HG03442 (cell line): ENCODE results near the gene HDGFL2.

ENCODE experiments used
- ATAC-seq: cut with Tn5 transposase; IDR thresholded peaks from one replicate; pipeline ENCODE4 v1.9.1; 2021; ENCODE audit warnings: mild to moderate bottlenecking, moderate library complexity; ENCODE audit not compliant: unreplicated experiment

The HDGFL2 gene

DNA sequence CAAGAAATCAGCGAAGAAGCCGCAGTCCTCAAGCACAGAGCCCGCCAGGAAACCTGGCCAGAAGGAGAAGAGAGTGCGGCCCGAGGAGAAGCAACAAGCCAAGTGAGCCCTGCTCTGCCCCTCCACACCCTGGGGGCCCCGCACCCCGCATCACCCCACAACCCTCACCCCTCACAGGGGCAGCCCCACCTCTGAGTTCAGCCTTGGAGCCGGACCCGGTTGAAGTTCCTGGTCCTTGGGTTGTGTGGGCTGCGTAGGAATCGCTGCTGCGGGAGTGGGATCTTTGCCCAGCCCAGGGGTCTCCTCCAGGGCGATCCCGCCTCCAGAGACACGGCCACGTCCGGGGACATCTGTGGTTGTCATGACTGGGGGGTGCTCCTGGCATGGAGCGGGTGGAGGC, 24.2 kb downstream of the HDGFL2 start:
- ATAC-seq = no peak

DNA sequence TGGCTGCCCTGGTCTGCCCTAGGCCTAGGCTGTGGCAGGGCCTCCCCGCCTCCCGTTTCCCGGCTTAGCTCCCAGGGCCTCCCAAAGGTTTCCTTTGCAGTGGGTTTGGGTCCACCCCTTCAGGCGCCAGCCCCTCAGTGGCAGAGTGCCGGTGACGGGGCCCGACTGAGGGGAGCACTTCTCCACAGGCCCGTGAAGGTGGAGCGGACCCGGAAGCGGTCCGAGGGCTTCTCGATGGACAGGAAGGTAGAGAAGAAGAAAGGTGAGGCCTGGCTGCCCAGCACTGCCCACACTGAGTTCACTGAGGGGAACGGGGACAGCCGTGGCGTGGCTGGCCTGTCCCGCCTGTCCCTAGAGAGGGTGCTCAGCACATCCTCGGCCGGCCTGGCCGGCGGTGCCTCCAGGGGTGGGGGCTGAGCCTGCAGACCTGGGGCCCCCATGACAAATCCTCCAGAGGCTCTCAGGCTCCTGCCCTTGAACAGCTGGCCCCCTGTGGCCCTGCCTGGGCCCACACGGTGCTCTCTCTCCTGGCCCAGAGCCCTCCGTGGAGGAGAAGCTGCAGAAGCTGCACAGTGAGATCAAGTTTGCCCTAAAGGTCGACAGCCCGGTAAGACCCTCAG, 25.8 kb downstream of the HDGFL2 start:
- ATAC-seq = no peak

DNA sequence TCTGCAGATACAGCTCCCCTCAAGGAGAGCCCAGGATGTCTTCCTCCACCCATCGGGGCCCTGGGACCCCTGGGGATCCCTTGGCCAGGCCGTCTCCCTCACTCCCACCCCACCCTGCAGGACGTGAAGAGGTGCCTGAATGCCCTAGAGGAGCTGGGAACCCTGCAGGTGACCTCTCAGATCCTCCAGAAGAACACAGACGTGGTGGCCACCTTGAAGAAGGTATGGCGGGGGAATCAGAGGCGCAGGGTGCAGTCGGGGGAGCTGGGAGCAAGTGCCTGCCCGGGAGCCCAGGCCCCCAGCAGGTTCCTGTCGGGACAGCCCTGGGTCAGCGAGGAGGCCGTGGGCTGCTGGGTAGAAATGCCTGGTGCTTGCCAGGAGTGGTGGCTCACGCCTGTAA, 26.6 kb downstream of the HDGFL2 start:
- ATAC-seq = no peak

GRCh38 chr19:4499318-4499717, 27.2 kb downstream of the HDGFL2 start:
- ATAC-seq = no peak

DNA sequence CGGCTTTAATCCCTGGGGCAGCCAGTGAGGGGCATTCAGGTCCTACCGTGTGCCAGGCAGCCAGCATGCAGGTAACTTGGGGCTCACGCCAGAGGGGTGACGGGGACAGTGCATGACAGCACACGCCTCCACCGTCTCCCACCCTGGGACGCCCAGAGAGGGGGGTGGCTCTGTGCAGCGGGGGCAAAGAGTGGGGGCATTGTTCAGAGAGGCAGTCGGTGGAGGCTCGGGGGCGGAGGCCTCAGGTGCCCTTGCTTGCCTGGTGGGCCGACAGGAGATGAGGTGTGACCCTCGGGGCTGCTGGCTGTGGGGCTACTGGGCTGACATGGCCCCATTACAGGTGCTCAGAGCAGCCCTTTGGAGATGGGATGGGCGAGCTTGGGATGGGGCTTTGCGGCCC, 27.8 kb downstream of the HDGFL2 start:
- no peak for ATAC-seq

- no peak for ATAC-seq
Measured at GRCh38 chr19:4500841-4501591, 28.9 kb downstream of the HDGFL2 start.

- no peak for ATAC-seq
Measured at GRCh38 chr19:4501691-4502090, 29.6 kb downstream of the HDGFL2 start.

DNA sequence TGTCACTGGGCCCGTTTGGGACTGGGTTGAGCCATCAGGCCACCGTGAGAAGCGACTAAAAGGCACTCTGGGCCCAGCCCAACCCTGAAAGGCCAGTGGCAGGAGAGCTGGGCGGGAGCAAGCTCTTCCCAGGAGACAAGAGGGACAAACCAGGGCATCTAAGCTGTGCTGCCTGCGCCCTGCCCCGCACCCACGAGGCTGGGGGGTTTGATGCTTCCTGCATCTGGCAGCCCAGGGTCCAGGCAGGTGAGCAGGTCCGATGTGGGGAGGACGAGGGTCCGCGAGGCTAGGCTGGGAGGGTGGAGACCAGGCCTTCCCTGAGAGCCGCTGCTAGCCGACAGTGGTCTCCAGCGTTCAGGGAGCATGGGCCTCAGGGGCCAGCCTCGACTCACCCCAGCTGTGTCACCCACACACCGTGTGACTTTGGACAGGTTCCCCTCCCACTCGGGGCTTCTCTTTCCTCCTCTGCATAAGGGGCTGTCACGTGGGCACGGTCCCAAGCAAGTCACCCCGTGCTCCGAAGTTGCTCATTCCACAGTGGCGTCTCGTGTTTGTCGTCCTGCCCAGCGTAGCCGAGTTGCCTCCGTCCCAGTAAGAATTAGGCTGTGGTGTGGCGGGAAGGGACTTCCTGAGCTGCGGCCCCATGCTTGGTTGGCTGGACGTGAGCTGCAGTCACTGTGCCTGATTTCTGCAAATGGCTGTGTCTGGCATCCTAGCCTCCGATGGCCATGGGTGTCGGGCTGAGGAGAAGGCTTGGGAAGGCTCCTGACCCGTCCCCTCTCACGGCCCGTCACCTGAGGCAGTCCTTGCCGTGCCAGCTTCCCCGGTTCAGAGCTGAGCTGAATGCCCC, 30.4 kb downstream of the HDGFL2 start:
- no peak for ATAC-seq

DNA sequence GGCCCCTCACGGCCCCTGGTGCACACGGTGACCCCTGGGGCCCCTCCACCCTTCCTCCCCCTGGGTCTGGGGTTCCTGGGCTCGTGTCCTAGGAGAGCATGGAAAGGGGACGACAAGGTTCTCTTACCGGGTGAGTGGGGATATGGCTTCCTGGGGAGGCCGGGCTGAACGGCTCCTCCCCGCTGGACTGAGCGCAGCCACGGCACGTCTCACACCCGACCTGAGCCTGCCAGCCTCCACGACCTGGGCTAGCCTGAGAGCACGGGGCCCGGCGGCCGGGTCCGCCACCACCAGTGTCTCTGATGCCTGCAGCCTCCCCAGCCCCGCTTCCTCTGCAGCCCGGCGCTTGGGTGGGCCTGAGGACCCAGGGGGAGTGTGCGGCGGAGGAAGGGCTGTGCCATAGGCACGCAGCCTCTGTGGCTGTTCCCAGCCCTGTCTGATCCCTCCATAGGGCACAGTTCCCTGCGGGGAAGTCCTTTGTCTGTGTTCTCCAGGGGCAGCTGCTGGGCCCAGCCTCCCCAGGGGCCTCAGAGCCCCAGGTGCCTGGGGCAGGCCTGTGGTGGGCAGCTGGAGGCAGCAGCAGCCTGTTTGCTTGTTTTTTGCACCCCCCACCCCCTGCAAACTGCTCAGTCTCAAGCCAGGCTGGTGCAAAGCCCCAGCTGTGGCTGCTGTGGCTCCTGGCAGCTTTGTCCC, 31.2 kb downstream of the HDGFL2 start:
- no peak for ATAC-seq

GRCh38 chr19:4503825-4504170, 31.7 kb downstream of the HDGFL2 start:
- ATAC-seq = no peak

DNA sequence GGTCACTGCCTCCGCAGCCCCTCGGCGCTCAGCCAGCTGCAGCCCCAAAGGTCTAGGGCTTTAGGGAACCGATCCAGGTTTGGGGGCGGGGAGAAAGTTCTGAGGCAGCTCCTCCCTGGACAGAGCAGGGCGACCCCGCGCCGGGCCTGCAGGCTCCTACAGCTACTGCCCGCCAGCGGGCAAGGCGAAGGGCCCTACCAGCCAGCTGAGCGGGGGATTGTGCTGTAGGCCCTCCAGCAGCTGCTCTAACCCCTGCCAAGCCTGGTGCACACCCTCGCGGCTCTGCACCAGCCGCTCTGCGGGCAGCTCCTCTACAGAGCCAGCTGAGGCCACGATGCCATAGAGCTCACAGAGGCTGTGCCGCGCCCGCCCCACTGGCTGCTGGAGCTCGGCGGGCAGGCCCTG, 32.2 kb downstream of the HDGFL2 start:
- ATAC-seq = no peak

DNA sequence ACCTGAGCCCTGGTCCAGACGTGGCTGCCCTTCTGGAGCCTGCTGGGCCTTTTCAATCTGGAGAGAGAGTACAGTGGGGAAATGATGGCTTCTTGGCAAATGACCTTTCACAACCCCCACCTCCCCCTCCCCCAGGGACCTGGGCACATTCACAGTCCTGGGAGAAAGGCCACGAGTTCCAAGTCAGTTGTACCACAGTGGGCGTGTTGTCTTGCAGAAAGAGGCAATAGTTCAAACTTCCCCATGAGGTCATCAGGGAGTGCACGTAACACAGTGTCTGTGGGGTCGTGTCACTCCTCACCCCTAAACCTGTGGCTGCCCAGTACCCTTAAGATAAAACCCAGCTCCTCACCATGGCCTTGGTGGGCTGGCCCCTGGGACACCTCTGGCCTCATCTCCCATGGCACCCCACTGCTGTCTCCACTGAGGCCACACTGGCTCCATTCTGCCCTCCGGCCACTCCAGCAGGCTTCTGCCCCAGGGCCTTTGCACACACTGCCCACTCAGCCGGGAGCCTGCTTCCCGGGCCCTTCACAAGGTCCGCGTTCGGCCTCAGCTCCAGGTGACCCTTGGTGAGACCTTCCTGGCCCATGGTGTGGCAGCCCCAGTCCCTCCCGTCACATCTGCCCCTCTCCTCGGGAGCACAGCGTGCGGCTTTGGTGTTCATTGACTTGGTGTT, 32.9 kb downstream of the HDGFL2 start:
- ATAC-seq = no peak

DNA sequence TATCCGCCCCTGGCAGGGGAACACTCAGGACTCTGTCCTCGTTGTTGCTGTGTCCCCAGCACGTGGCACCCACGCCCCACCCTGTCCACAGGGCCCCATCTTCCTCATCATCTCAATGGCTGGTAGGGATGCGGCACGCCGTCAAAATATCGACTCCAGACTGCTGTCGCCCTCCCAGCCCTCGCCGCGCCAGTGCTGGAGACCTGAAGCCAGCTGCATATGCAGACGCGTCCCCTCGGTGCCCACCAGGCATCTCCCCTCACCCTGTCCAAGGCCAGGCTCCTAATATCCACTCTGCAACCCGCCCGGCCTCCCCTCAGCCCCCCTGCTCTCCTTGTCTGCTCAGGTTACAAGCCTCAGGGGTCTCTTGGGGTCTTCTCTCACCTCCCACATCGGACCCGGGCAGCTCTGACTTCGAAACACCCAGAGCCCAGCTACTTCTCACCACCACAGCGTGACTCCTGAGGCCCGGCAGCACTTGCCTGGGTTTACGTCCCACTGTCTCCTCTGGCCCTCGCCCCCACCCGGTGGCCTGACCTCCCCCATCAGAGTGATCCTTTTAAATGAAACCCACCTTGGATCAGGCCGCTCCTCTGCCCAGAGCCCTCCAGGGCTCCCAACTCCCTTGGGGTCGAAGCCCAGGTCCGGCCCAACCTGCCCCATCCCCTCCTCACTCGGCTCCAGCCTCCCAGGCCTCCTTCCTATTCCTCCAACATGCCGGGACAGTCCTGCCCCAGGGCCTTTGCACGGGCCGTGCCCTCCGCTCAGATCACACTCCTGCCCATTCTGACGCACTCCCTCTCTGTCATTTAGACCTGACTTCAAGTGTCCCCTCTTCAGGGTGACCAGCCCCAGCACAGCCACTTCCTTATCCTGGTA, 33.7 kb downstream of the HDGFL2 start:
- no peak for ATAC-seq

DNA sequence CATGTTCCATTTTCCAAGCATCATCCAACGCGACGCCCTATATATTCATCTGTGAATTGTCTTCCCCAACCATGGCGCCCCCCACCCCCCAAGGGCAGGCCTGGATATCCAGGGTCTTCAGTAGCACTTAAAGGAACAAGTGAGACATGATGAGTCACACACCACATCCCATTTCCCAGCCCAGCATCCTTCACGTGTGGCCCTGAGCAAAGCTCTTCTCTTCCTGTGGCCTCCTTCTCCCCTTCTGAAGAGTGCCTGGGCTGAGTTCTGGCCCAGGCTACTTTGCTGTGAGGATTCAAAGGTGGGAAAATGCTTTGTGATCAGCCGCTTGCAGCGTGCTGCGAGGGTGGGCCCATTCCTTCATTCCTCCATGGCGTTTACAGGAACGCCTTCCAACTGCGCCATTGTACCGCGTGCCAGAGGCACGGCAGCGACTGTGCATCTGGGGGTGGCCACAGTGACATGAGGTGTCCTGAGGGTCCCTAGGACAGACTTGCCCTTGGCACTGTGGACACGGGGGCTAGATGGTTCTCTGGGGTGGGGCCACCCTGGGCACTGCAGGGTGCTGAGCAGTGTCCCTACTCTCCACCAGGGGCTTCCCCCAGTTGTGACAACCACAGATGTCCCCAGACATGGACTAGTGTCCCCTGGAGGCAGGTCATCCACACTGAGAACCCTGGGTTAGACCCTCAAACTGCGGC, 34.5 kb downstream of the HDGFL2 start:
- no peak for ATAC-seq

- no peak for ATAC-seq
Measured at GRCh38 chr19:4507150-4507452, 35.0 kb downstream of the HDGFL2 start.

GRCh38 chr19:4507804-4508203, 35.7 kb downstream of the HDGFL2 start:
- no peak for ATAC-seq

GRCh38 chr19:4508698-4509097, 36.6 kb downstream of the HDGFL2 start:
- no peak for ATAC-seq

DNA sequence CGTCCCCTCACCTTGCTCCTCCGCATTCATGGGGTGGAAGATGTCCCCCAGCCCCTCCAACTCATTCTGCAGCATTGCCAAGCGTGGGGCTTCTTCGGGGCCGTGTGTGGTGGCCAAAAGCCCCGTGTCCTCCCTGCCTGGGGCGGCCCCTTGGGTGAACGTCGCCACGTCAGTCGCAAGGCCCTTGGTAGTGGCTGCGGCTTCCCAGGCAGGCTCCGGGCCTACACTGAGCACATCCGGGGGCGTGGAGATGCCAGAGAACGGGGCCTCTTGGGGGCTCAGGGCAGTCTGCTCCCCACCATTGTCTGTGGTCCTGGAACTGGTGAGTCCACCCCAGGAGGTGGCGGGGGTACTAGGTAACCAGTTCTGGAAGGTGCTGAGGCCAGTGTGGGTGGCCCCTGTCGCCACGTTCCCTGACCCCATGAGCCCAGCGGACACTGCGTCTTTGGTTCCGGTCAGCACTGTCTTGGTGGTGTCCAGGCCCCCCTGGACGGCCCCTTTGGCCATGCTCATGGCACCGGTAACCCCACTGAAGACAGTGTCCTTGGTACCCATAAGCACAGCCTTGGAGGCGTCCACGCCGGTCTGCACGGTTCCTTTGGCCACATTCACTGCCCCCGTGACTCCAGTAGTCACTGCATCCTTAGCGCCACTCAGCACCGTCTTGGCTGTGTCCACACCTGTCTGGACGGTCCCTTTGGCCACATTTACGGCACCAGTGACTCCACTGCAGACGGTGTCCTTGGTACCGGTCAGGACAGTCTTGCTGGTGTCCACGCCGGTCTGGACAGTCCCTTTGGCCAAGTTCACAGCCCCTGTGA, 38.5 kb downstream of the HDGFL2 start:
- ATAC-seq = no peak
